ENCODE data around the gene FBXO17.
A peak's percentile ranks its signal among the peaks of the same experiment; 100 is the strongest.
"Not testable (repeated sequence)": the region's sequence is repeated elsewhere in the genome, so short reads cannot be mapped to it uniquely, and the experiment has no call there.

FBXO17 gene

GRCh38 chr19:38942471-38943181 lies 32.9 kb downstream of the FBXO17 start:
- no peak overlapping the region for H3K4me3 ChIP-seq (ENCODE audit: low read depth, low read length)
- TF ChIP-seq CTCF (IDR thresholded peaks at IDR 0.05; ENCODE audit: insufficient read depth, low read depth, low read length, missing control alignments) = no peak
- no peak for DNase-seq (ENCODE audit: low read depth)

GRCh38 chr19:38941979-38942378 lies 33.6 kb downstream of the FBXO17 start:
- no peak overlapping the region for H3K4me3 ChIP-seq (ENCODE audit: low read depth, low read length)
- no peak for TF ChIP-seq CTCF (IDR thresholded peaks at IDR 0.05; ENCODE audit: insufficient read depth, low read depth, low read length, missing control alignments)
- no peak for DNase-seq (ENCODE audit: low read depth)

DNA sequence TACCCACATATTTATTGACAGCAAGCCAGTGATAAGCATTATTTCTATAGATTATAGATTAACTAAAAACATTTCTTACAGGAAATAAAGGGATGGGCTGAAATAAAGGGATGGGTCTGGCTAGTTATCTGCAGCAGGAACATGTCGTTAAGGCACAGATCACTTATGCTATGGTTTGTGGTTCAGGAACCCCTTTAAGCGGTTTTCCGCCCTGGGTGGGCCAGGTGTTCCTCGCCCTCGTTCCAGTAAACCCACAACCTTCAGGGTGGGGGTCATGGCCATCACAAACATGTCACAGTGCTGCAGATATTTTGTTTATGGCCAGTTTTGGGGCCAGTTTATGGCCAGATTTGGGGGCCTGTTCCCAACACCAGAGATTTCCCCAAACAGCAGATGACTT lies 34.1 kb downstream of the FBXO17 start:
- not testable (repeated sequence) for DNase-seq (ENCODE audit: low read depth); H3K4me3 ChIP-seq (ENCODE audit: low read depth, low read length)

DNA sequence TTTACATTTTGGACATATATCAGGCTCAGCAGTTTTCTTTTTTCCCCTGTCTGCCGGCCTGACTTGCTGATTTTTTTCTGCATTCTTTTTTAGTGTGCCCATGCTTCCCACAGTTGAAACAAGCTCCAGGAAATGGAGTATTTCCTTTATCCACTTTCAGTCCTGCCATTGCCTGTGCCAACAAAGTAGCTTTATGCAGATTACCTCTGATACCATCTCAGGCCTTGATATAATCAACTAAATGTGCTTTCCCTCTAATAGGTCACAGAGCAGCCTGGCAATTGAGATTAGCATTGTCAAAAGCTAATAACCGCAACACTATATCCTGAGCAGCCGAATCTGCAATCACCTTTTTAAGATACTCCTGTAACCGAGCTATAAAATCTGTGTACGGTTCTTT lies 35.6 kb downstream of the FBXO17 start:
- no peak for DNase-seq (ENCODE audit: low read depth)
- TF ChIP-seq CTCF (IDR thresholded peaks at IDR 0.05; ENCODE audit: insufficient read depth, low read depth, low read length, missing control alignments) = no peak
- H3K4me3 ChIP-seq (ENCODE audit: low read depth, low read length) = no peak overlapping the region

DNA sequence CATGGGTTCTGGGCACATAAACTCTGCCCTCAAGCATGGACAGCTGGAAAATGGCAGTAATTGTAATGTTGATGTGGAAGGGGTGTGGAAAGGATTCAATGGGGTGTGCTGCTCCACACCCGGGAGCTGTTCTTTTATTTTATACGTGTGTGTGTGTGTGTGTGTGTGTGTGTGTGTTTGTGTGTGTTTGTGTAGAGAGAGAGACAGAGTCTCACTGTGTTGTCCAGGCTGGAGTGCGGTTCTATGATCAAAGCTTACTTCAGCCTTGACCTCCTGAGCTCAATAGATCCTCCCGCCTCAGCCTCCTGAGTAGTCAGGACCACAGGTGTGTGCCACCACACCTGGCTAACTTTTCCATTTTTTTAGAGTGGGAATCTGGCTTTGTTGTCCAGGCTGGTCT lies 42.0 kb downstream of the FBXO17 start:
- no peak for TF ChIP-seq CTCF (IDR thresholded peaks at IDR 0.05; ENCODE audit: insufficient read depth, low read depth, low read length, missing control alignments)
- no peak for DNase-seq (ENCODE audit: low read depth)

GRCh38 chr19:38932425-38933179 lies 42.9 kb downstream of the FBXO17 start:
- TF ChIP-seq CTCF (IDR thresholded peaks at IDR 0.05; ENCODE audit: insufficient read depth, low read depth, low read length, missing control alignments) = peak; percentile 41
- peak; percentile 72 for DNase-seq (ENCODE audit: low read depth)
- H3K4me3 ChIP-seq (ENCODE audit: low read depth, low read length) = no peak overlapping the region

More for the DNA sequence above, 42.0 kb downstream of the FBXO17 start:
- no peak overlapping the region for H3K4me3 ChIP-seq (ENCODE audit: low read depth, low read length)

DNA sequence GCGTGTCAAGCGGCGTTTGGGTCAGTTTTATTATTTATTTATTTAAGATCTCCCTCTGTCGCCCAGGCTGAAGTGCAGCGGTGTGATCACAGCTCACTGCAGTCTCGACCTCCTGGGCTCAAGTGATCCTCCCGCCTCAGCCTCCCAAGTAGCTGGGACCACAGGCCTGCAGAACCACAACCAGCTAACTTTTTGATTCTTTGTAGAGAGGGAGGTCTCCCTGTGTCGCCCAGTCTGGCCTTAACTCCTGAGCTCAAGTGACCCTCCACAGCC lies 44.1 kb downstream of the FBXO17 start:
- no peak for TF ChIP-seq CTCF (IDR thresholded peaks at IDR 0.05; ENCODE audit: insufficient read depth, low read depth, low read length, missing control alignments)
- DNase-seq (ENCODE audit: low read depth) = no peak
- peak overlapping the region; percentile 90 for H3K4me3 ChIP-seq (ENCODE audit: low read depth, low read length)
